Suprapubic skin (tissue), 4 donors: ENCODE measurements around the gene AP4S1. TPM values are rescaled to one million over a fixed set of nuclear protein-coding genes. Genes with fewer than 3 reads are reported as not detected.
"Not testable (repeated sequence)": the region's sequence is repeated elsewhere in the genome, so short reads cannot be mapped to it uniquely, and the experiment has no call there.

Experiments
- DNase-seq, 2 donors: peaks; one replicate each; pipeline ENCODE4 v3.0.0-alpha.2; 2019; ENCODE audit warnings: low spot score in 2 of 2
- H3K27ac ChIP-seq: fragments of 200-600 bp; sonication (generic); one replicate; pipeline ENCODE4 v1.5.1; 2019
- H3K27me3 ChIP-seq: fragments of 200-600 bp; sonication (generic); one replicate; pipeline ENCODE4 v1.5.1; 2019
- H3K36me3 ChIP-seq: fragments of 200-600 bp; sonication (generic); one replicate; pipeline ENCODE4 v1.5.1; 2019
- H3K4me1 ChIP-seq: fragments of 200-600 bp; sonication (generic); one replicate; pipeline ENCODE4 v1.5.1; 2019
- H3K4me3 ChIP-seq: fragments of 200-600 bp; sonication (generic); one replicate; pipeline ENCODE4 v1.5.1; 2019; ENCODE audit warnings: mild to moderate bottlenecking
- H3K9me3 ChIP-seq: fragments of 200-600 bp; sonication (generic); one replicate; pipeline ENCODE4 v1.5.1; 2019
- EP300 ChIP-seq: sonication (generic); formaldehyde crosslinking; IDR thresholded peaks from one replicate; pipeline ENCODE4 v1.6.1; 2017; ENCODE audit warnings: antibody characterized with exemption
- POLR2A ChIP-seq, 2 donors: fragments of 450-650 bp; IDR thresholded peaks; one replicate each; pipeline ENCODE4 v1.6.1; 2017; ENCODE audit warnings: antibody characterized with exemption in 2 of 2, mild to moderate bottlenecking in 2 of 2, moderate library complexity in 2 of 2
- POLR2AphosphoS5 ChIP-seq, 3 donors: sonication (generic); formaldehyde crosslinking; IDR thresholded peaks; one replicate each; pipeline ENCODE4 v1.6.1; 2017; ENCODE audit warnings: antibody characterized with exemption in 3 of 3
- WGBS: methylation state at CpG from one replicate; pipeline ENCODE4 v1.1.5; 2018; 5-methylcytosine and 5-hydroxymethylcytosine counted together
- total RNA-seq, 4 donors: library from RNA; depleted of rRNA; stranded (reverse); fragments of >200 nt; gene quantifications; one replicate each; pipeline ENCODE4 v1.1.0, GENCODE V29; 2016
- TF ChIP-seq, protein P1 (sequence below), 2 donors: fragments of 200-600 bp in 1 of 2; fragments of 450-650 bp in 1 of 2; sonication (generic) in 1 of 2; IDR thresholded peaks; one replicate each; pipeline ENCODE4 v1.5.1; 2016 to 2019; ENCODE audit warnings: antibody characterized with exemption in 2 of 2, mild to moderate bottlenecking in 1 of 2, moderate library complexity in 1 of 2

AP4S1 gene
- total RNA-seq, 4 donors from 2014 or later: 4.5 to 7.4 (median 5.2) TPM

DNA sequence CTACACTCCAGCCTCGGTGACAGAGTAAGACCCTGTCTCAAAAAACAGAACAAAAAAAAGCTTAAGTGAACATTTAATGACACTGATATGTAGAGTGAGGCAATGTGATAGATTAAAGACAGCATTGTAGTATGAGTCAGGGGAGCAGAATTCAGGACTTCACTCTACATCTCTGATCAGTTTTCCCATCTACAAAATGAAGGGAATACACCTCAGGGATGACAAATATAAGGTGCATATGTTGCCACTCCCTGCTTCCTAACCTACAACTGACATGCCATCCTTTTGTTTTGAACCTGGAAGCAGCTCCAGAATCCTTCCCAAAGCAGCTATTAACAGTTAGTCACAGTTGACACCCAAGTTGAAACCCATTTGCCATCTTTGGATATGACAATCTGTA lies 31.6 kb downstream of the AP4S1 start:
- Histone ChIP-seq H3K27ac (no peak overlapping the region), H3K36me3 (no peaks in the 10 kb centered on the region), H3K9me3 (no peaks in the 10 kb centered on the region), H3K4me1 (peaks cover 12% of the 10 kb centered on the region), H3K4me3 (no peak overlapping the region), H3K27me3 (no peaks in the 10 kb centered on the region)
- no peak for DNase-seq
- WGBS: 100% methylated on average over 1 of the region's 1 CpG
- TF ChIP-seq POLR2AphosphoS5 (IDR thresholded peaks at IDR 0.05): no peak
- TF ChIP-seq EP300: no peak
- TF ChIP-seq, protein P1, sequence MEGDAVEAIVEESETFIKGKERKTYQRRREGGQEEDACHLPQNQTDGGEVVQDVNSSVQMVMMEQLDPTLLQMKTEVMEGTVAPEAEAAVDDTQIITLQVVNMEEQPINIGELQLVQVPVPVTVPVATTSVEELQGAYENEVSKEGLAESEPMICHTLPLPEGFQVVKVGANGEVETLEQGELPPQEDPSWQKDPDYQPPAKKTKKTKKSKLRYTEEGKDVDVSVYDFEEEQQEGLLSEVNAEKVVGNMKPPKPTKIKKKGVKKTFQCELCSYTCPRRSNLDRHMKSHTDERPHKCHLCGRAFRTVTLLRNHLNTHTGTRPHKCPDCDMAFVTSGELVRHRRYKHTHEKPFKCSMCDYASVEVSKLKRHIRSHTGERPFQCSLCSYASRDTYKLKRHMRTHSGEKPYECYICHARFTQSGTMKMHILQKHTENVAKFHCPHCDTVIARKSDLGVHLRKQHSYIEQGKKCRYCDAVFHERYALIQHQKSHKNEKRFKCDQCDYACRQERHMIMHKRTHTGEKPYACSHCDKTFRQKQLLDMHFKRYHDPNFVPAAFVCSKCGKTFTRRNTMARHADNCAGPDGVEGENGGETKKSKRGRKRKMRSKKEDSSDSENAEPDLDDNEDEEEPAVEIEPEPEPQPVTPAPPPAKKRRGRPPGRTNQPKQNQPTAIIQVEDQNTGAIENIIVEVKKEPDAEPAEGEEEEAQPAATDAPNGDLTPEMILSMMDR (IDR thresholded peaks at IDR 0.05): no peak
- no peak for TF ChIP-seq POLR2A (IDR thresholded peaks at IDR 0.05)

GRCh38 chr14:31057701-31058364 lies 32.4 kb downstream of the AP4S1 start:
- TF ChIP-seq POLR2AphosphoS5 (IDR thresholded peaks at IDR 0.05) (no peak), POLR2A (IDR thresholded peaks at IDR 0.05) (no peak), EP300 (no peak)
- TF ChIP-seq, protein P1 (IDR thresholded peaks at IDR 0.05): no peak
- WGBS: 96% methylated on average over 12 of the region's 12 CpGs
- Histone ChIP-seq H3K4me1 (peaks cover 12% of the 10 kb centered on the region), H3K27ac (no peak overlapping the region), H3K27me3 (no peaks in the 10 kb centered on the region), H3K9me3 (no peaks in the 10 kb centered on the region), H3K4me3 (no peak overlapping the region), H3K36me3 (no peaks in the 10 kb centered on the region)
- no peak for DNase-seq

- TF ChIP-seq, protein P1 (IDR thresholded peaks at IDR 0.05): no peak
- TF ChIP-seq EP300 (no peak), POLR2AphosphoS5 (IDR thresholded peaks at IDR 0.05) (no peak), POLR2A (IDR thresholded peaks at IDR 0.05) (no peak)
- Histone ChIP-seq H3K4me1 (peaks cover 12% of the 10 kb centered on the region), H3K9me3 (no peaks in the 10 kb centered on the region), H3K27me3 (no peaks in the 10 kb centered on the region), H3K4me3 (no peak overlapping the region), H3K36me3 (no peaks in the 10 kb centered on the region), H3K27ac (no peak overlapping the region)
- WGBS: 57% methylated on average over 1 of the region's 1 CpG
- no peak for DNase-seq
Measured at GRCh38 chr14:31059152-31059924, 33.9 kb downstream of the AP4S1 start.

- Histone ChIP-seq H3K36me3 (no peaks in the 10 kb centered on the region), H3K27ac (no peak overlapping the region)
Measured at GRCh38 chr14:31060253-31060875, 34.9 kb downstream of the AP4S1 start.

GRCh38 chr14:31062908-31063307 lies 37.5 kb downstream of the AP4S1 start:
- 92% methylated on average over 8 of the region's 8 CpGs for WGBS
- H3K36me3 ChIP-seq, DNase-seq, H3K4me3 ChIP-seq, H3K27ac ChIP-seq, H3K9me3 ChIP-seq, H3K27me3 ChIP-seq: not testable (repeated sequence)
- peaks cover 11% of the 10 kb centered on the region for H3K4me1 ChIP-seq

More at GRCh38 chr14:31060253-31060875, 34.9 kb downstream of the AP4S1 start:
- no peaks in the 10 kb centered on the region for H3K27me3 ChIP-seq
- no peaks in the 10 kb centered on the region for H3K9me3 ChIP-seq
- TF ChIP-seq EP300 (no peak), POLR2A (IDR thresholded peaks at IDR 0.05) (no peak), POLR2AphosphoS5 (IDR thresholded peaks at IDR 0.05) (no peak)
- TF ChIP-seq, protein P1 (IDR thresholded peaks at IDR 0.05): no peak
- DNase-seq: no peak
- H3K4me3 ChIP-seq: no peak overlapping the region
- peaks cover 12% of the 10 kb centered on the region for H3K4me1 ChIP-seq
- WGBS: 81% methylated on average over 6 of the region's 6 CpGs
